GM12865 (cell line): ENCODE measurements around the gene HOXD12.

Experiments used
- DNase-seq: peaks from one replicate; pipeline ENCODE4 v3.0.0; 2010; ENCODE audit warnings: low read depth
- H3K4me3 ChIP-seq: 2 replicates; pipeline ENCODE4 v1.5.1; 2011; ENCODE audit warnings: mild to moderate bottlenecking, low read depth, low read length, control low read depth
- CTCF ChIP-seq: IDR thresholded peaks from 2 replicates; pipeline ENCODE4 v1.5.1; 2011; ENCODE audit warnings: low read length, control low read depth, low read depth, inconsistent platforms; ENCODE audit not compliant: insufficient read depth; ENCODE audit errors: missing control alignments

The HOXD12 gene

GRCh38 chr2:176145085-176145969 is 45.7 kb downstream of the HOXD12 start:
- no peak for DNase-seq
- H3K4me3 ChIP-seq, result no peak overlapping the region
- no peak for TF ChIP-seq CTCF

GRCh38 chr2:176146101-176146500 is 46.5 kb downstream of the HOXD12 start:
- H3K4me3 ChIP-seq, result no peak overlapping the region
- TF ChIP-seq CTCF, result no peak
- no peak for DNase-seq

GRCh38 chr2:176146645-176147044 is 47.0 kb downstream of the HOXD12 start:
- DNase-seq, result no peak
- no peak overlapping the region for H3K4me3 ChIP-seq
- TF ChIP-seq CTCF, result no peak

GRCh38 chr2:176147210-176147799 is 47.7 kb downstream of the HOXD12 start:
- DNase-seq, result no peak
- H3K4me3 ChIP-seq, result no peak overlapping the region
- TF ChIP-seq CTCF, result no peak

- no peak overlapping the region for H3K4me3 ChIP-seq
- DNase-seq, result no peak
- no peak for TF ChIP-seq CTCF
These were observed 48.4 kb downstream of the HOXD12 start for GRCh38 chr2:176147800-176148496.

GRCh38 chr2:176148751-176149421 is 49.3 kb downstream of the HOXD12 start:
- no peak overlapping the region for H3K4me3 ChIP-seq
- no peak for DNase-seq

More at GRCh38 chr2:176148751-176149421, 49.3 kb downstream of the HOXD12 start:
- no peak for TF ChIP-seq CTCF
